Measurements from ENCODE around the gene DHX57. TPM values are rescaled to one million over a fixed set of nuclear protein-coding genes. Genes with fewer than 3 reads are reported as not detected.

Gene DHX57
- total RNA-seq, 4 donors from 2014 or later: 5.3 to 31.2 (median 18.6) TPM

DNA sequence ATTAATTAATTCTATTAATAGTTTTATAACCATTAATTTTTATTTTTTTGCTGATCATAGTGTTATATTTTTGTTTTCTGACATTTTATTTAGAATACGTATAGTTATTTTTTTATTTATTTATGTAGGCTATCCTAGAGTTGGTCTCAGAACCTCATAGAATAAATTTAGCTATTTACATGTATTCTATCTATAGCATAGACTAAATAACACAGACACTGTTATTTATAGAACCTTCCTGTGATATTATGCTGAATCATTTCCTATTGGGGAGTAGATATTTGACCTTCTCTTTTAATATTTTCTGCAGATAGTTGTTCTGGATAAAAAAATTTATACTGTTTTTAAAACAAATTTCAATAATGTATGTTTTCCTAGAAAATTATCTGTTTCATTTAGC, 34.1 kb upstream of the DHX57 start:
- Histone ChIP-seq H3K27ac (no peak overlapping the region), H3K9me3 (no peaks in the 10 kb centered on the region), H3K4me3 (no peak overlapping the region), H3K27me3 (no peaks in the 10 kb centered on the region), H3K4me1 (no peaks in the 10 kb centered on the region), H3K36me3 (no peaks in the 10 kb centered on the region)
- intact Hi-C loops (cut with DNase I; ENCODE audit: low total_unique reads): no loop called here
- TF ChIP-seq, protein P1, sequence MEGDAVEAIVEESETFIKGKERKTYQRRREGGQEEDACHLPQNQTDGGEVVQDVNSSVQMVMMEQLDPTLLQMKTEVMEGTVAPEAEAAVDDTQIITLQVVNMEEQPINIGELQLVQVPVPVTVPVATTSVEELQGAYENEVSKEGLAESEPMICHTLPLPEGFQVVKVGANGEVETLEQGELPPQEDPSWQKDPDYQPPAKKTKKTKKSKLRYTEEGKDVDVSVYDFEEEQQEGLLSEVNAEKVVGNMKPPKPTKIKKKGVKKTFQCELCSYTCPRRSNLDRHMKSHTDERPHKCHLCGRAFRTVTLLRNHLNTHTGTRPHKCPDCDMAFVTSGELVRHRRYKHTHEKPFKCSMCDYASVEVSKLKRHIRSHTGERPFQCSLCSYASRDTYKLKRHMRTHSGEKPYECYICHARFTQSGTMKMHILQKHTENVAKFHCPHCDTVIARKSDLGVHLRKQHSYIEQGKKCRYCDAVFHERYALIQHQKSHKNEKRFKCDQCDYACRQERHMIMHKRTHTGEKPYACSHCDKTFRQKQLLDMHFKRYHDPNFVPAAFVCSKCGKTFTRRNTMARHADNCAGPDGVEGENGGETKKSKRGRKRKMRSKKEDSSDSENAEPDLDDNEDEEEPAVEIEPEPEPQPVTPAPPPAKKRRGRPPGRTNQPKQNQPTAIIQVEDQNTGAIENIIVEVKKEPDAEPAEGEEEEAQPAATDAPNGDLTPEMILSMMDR (IDR thresholded peaks at IDR 0.05): no peak
- no peak for TF ChIP-seq POLR2A (IDR thresholded peaks at IDR 0.05)
- no peak for DNase-seq

- no peak for TF ChIP-seq POLR2A (IDR thresholded peaks at IDR 0.05)
- TF ChIP-seq, protein P1 (IDR thresholded peaks at IDR 0.05): no peak
- no peaks in the 10 kb centered on the region for H3K9me3 ChIP-seq
- H3K36me3 ChIP-seq: no peaks in the 10 kb centered on the region
- no peak overlapping the region for H3K4me3 ChIP-seq
- intact Hi-C loops (cut with DNase I; ENCODE audit: low total_unique reads): no loop called here
- H3K27ac ChIP-seq: no peak overlapping the region
- DNase-seq: no peak
- no peaks in the 10 kb centered on the region for H3K4me1 ChIP-seq
- H3K27me3 ChIP-seq: no peaks in the 10 kb centered on the region
These were observed 32.2 kb upstream of the DHX57 start for GRCh38 chr2:38907743-38908562.

GRCh38 chr2:38907242-38907641, 31.5 kb upstream of the DHX57 start:
- H3K9me3 ChIP-seq: no peaks in the 10 kb centered on the region
- H3K36me3 ChIP-seq: no peaks in the 10 kb centered on the region
- H3K4me1 ChIP-seq: no peaks in the 10 kb centered on the region
- no peak overlapping the region for H3K27ac ChIP-seq
- no peaks in the 10 kb centered on the region for H3K27me3 ChIP-seq
- no peak overlapping the region for H3K4me3 ChIP-seq
- TF ChIP-seq, protein P1 (IDR thresholded peaks at IDR 0.05): no peak
- TF ChIP-seq POLR2A (IDR thresholded peaks at IDR 0.05): no peak
- intact Hi-C loops (cut with DNase I; ENCODE audit: low total_unique reads): no loop called here
- no peak for DNase-seq

GRCh38 chr2:38905251-38905650, 29.5 kb upstream of the DHX57 start:
- TF ChIP-seq, protein P1 (IDR thresholded peaks at IDR 0.05): no peak
- no peak for TF ChIP-seq POLR2A (IDR thresholded peaks at IDR 0.05)
- Histone ChIP-seq H3K4me3 (no peak overlapping the region), H3K27ac (no peak overlapping the region), H3K27me3 (no peaks in the 10 kb centered on the region), H3K36me3 (no peaks in the 10 kb centered on the region), H3K9me3 (no peaks in the 10 kb centered on the region), H3K4me1 (no peaks in the 10 kb centered on the region)
- intact Hi-C loops (cut with DNase I; ENCODE audit: low total_unique reads): no loop called here
- DNase-seq: no peak

GRCh38 chr2:38900726-38901125, 25.0 kb upstream of the DHX57 start:
- Histone ChIP-seq H3K4me1 (no peaks in the 10 kb centered on the region), H3K36me3 (no peaks in the 10 kb centered on the region), H3K4me3 (no peak overlapping the region), H3K9me3 (no peaks in the 10 kb centered on the region), H3K27me3 (no peaks in the 10 kb centered on the region), H3K27ac (no peak overlapping the region)
- no peak for DNase-seq
- intact Hi-C loops (cut with DNase I; ENCODE audit: low total_unique reads): no loop called here
- no peak for TF ChIP-seq POLR2A (IDR thresholded peaks at IDR 0.05)
- TF ChIP-seq, protein P1 (IDR thresholded peaks at IDR 0.05): no peak
